GM12891 (cell line): ENCODE data around the gene EOMES.

ENCODE experiments used
- DNase-seq: peaks from one replicate; pipeline ENCODE4 v3.0.0; 2011; ENCODE audit warnings: low spot score; ENCODE audit not compliant: insufficient read length
- FAIRE-seq: peaks from 2 replicates; lab custom pipeline; 2011; peaks lifted over from hg19 to GRCh38; lab: Jason Lieb, UNC
- PAX5 ChIP-seq: IDR thresholded peaks from 2 replicates; pipeline ENCODE4 v1.6.1; 2011; ENCODE audit warnings: low read length, moderate library complexity, mild to moderate bottlenecking; ENCODE audit not compliant: insufficient read depth, severe bottlenecking
- POLR2A ChIP-seq: IDR thresholded peaks from 2 replicates; pipeline ENCODE4 v1.6.1; 2011; ENCODE audit warnings: low read depth, low read length, control low read depth
- POLR2AphosphoS5 ChIP-seq: IDR thresholded peaks from 2 replicates; pipeline ENCODE4 v1.6.1; 2011; ENCODE audit warnings: low read depth, low read length, control low read depth
- POU2F2 ChIP-seq: IDR thresholded peaks from 2 replicates; pipeline ENCODE4 v1.6.1; 2011; ENCODE audit warnings: low read depth, mild to moderate bottlenecking, control low read depth, low read length, moderate library complexity
- SPI1 ChIP-seq: IDR thresholded peaks from 2 replicates; pipeline ENCODE4 v1.6.1; 2011; ENCODE audit warnings: low read depth, low read length, control low read depth
- TAF1 ChIP-seq: IDR thresholded peaks from 2 replicates; pipeline ENCODE4 v1.6.1; 2011; ENCODE audit warnings: low read depth, low read length, control low read depth

EOMES gene

GRCh38 chr3:27720899-27721716, 1.0 kb downstream of the EOMES start:
- TF ChIP-seq POLR2A (no peak), TAF1 (no peak), PAX5 (no peak), POLR2AphosphoS5 (no peak)
- DNase-seq (no peak), FAIRE-seq (no peak)

- no peak for FAIRE-seq
These were observed 2.7 kb downstream of the EOMES start for GRCh38 chr3:27719314-27720003.

GRCh38 chr3:27718459-27718858, 3.7 kb downstream of the EOMES start:
- no peak for DNase-seq
- TF ChIP-seq POLR2AphosphoS5: no peak
- no peak for TF ChIP-seq TAF1
- no peak for TF ChIP-seq PAX5
- no peak for TF ChIP-seq POU2F2
- no peak for FAIRE-seq

More at GRCh38 chr3:27719314-27720003, 2.7 kb downstream of the EOMES start:
- DNase-seq: no peak
- TF ChIP-seq POLR2A: no peak
- no peak for TF ChIP-seq POU2F2
- no peak for TF ChIP-seq TAF1
- no peak for TF ChIP-seq SPI1
- TF ChIP-seq POLR2AphosphoS5: no peak
- no peak for TF ChIP-seq PAX5

- DNase-seq: no peak
- no peak for FAIRE-seq
- TF ChIP-seq POLR2A: no peak
- no peak for TF ChIP-seq TAF1
- no peak for TF ChIP-seq SPI1
- no peak for TF ChIP-seq POLR2AphosphoS5
- TF ChIP-seq PAX5: no peak
- no peak for TF ChIP-seq POU2F2
These were observed 4.8 kb downstream of the EOMES start for GRCh38 chr3:27717200-27717852.

- TF ChIP-seq PAX5 (no peak), POLR2A (no peak), POLR2AphosphoS5 (no peak), POU2F2 (no peak), SPI1 (no peak), TAF1 (no peak)
- no peak for DNase-seq
- no peak for FAIRE-seq
These were observed 5.8 kb downstream of the EOMES start for GRCh38 chr3:27716309-27716708.

GRCh38 chr3:27715863-27716262, 6.3 kb downstream of the EOMES start:
- FAIRE-seq (no peak), DNase-seq (no peak)
- TF ChIP-seq SPI1 (no peak), POU2F2 (no peak), TAF1 (no peak), PAX5 (no peak), POLR2AphosphoS5 (no peak), POLR2A (no peak)

- DNase-seq (no peak), FAIRE-seq (no peak)
- TF ChIP-seq POLR2AphosphoS5: no peak
- no peak for TF ChIP-seq TAF1
- no peak for TF ChIP-seq SPI1
- TF ChIP-seq PAX5: no peak
- no peak for TF ChIP-seq POU2F2
- TF ChIP-seq POLR2A: no peak
These were observed 6.7 kb downstream of the EOMES start for GRCh38 chr3:27715454-27715806.

- FAIRE-seq: no peak
- no peak for DNase-seq
- TF ChIP-seq SPI1 (no peak), TAF1 (no peak), POU2F2 (no peak), PAX5 (no peak), POLR2A (no peak), POLR2AphosphoS5 (no peak)
These were observed 7.2 kb downstream of the EOMES start for GRCh38 chr3:27714692-27715453.

GRCh38 chr3:27714146-27714526, 8.0 kb downstream of the EOMES start:
- TF ChIP-seq POU2F2 (no peak), POLR2AphosphoS5 (no peak), TAF1 (no peak), PAX5 (no peak), POLR2A (no peak), SPI1 (no peak)
- DNase-seq: no peak
- no peak for FAIRE-seq
